Measurements from ENCODE around the gene PLSCR5. TPM values are rescaled to one million over a fixed set of nuclear protein-coding genes. Genes with fewer than 3 reads are reported as not detected.

The PLSCR5 gene
- total and polyA plus RNA-seq, 2 donors (not counting 1 experiment from before 2014, with no cell fraction given): not detected

GRCh38 chr3:146646261-146646660 is 41.1 kb upstream of the PLSCR5 start:
- no peak for TF ChIP-seq EZH2 (IDR thresholded peaks at IDR 0.05; ENCODE audit: low read length, missing control alignments)
- TF ChIP-seq, protein P1, sequence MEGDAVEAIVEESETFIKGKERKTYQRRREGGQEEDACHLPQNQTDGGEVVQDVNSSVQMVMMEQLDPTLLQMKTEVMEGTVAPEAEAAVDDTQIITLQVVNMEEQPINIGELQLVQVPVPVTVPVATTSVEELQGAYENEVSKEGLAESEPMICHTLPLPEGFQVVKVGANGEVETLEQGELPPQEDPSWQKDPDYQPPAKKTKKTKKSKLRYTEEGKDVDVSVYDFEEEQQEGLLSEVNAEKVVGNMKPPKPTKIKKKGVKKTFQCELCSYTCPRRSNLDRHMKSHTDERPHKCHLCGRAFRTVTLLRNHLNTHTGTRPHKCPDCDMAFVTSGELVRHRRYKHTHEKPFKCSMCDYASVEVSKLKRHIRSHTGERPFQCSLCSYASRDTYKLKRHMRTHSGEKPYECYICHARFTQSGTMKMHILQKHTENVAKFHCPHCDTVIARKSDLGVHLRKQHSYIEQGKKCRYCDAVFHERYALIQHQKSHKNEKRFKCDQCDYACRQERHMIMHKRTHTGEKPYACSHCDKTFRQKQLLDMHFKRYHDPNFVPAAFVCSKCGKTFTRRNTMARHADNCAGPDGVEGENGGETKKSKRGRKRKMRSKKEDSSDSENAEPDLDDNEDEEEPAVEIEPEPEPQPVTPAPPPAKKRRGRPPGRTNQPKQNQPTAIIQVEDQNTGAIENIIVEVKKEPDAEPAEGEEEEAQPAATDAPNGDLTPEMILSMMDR (conservative IDR thresholded peaks at IDR 0.05 in 1 of 2, IDR thresholded peaks at IDR 0.05 in 1 of 2; ENCODE audit: low read depth in 1 of 2, low read length in 2 of 2): no peak
- no peaks in the 10 kb centered on the region for H4K20me1 ChIP-seq (ENCODE audit: control insufficient read depth, extremely low read depth, insufficient read depth, low read length)
- peak in 1 of 2 donors; percentile 40 for DNase-seq (ENCODE audit: low read depth in 2 of 2)
- H3K27ac ChIP-seq (ENCODE audit: insufficient read depth, low read length): no peak overlapping the region
- H3K9me3 ChIP-seq (ENCODE audit: control insufficient read depth, insufficient read depth, low read depth, low read length): no peaks in the 10 kb centered on the region
- no peak overlapping the region for H3K9ac ChIP-seq (ENCODE audit: insufficient read depth, low read length)
- no peak overlapping the region for H3K4me2 ChIP-seq (ENCODE audit: extremely low read depth, insufficient read depth, low read length)
- H3K79me2 ChIP-seq (ENCODE audit: control insufficient read depth, insufficient read depth, low read length): no peaks in the 10 kb centered on the region
- H3K27me3 ChIP-seq (ENCODE audit: control insufficient read depth, insufficient read depth, low read length): no peaks in the 10 kb centered on the region
- no peak overlapping the region for H3K4me3 ChIP-seq (replicated peaks in 1 of 4; ENCODE audit: control extremely low read depth in 1 of 4, insufficient read depth in 1 of 4, low read depth in 3 of 4, low read length in 4 of 4)
- no peak overlapping the region for H2AFZ ChIP-seq (ENCODE audit: low read length)
- H3K4me1 ChIP-seq (ENCODE audit: control insufficient read depth, extremely low read depth, insufficient read depth, low read length): no peaks in the 10 kb centered on the region
- H3K36me3 ChIP-seq (ENCODE audit: control insufficient read depth, insufficient read depth, low read length): no peaks in the 10 kb centered on the region

GRCh38 chr3:146640955-146641867 is 36.1 kb upstream of the PLSCR5 start:
- H4K20me1 ChIP-seq (ENCODE audit: control insufficient read depth, extremely low read depth, insufficient read depth, low read length): no peaks in the 10 kb centered on the region
- TF ChIP-seq, protein P1 (conservative IDR thresholded peaks at IDR 0.05 in 1 of 2, IDR thresholded peaks at IDR 0.05 in 1 of 2; ENCODE audit: low read depth in 1 of 2, low read length in 2 of 2): peak; percentile 46 to 63
- no peak for TF ChIP-seq EZH2 (IDR thresholded peaks at IDR 0.05; ENCODE audit: low read length, missing control alignments)
- H3K9ac ChIP-seq (ENCODE audit: insufficient read depth, low read length): no peak overlapping the region
- H3K36me3 ChIP-seq (ENCODE audit: control insufficient read depth, insufficient read depth, low read length): no peaks in the 10 kb centered on the region
- H3K4me2 ChIP-seq (ENCODE audit: extremely low read depth, insufficient read depth, low read length): no peak overlapping the region
- H3K9me3 ChIP-seq (ENCODE audit: control insufficient read depth, insufficient read depth, low read depth, low read length): no peaks in the 10 kb centered on the region
- H2AFZ ChIP-seq (ENCODE audit: low read length): no peak overlapping the region
- no peaks in the 10 kb centered on the region for H3K4me1 ChIP-seq (ENCODE audit: control insufficient read depth, extremely low read depth, insufficient read depth, low read length)
- DNase-seq (ENCODE audit: low read depth in 2 of 2): peak; percentile 20 to 66
- no peaks in the 10 kb centered on the region for H3K27me3 ChIP-seq (ENCODE audit: control insufficient read depth, insufficient read depth, low read length)
- no peak overlapping the region for H3K4me3 ChIP-seq (replicated peaks in 1 of 4; ENCODE audit: control extremely low read depth in 1 of 4, insufficient read depth in 1 of 4, low read depth in 3 of 4, low read length in 4 of 4)
- H3K79me2 ChIP-seq (ENCODE audit: control insufficient read depth, insufficient read depth, low read length): no peaks in the 10 kb centered on the region
- no peak overlapping the region for H3K27ac ChIP-seq (ENCODE audit: insufficient read depth, low read length)

GRCh38 chr3:146640361-146640760 is 35.2 kb upstream of the PLSCR5 start:
- H3K79me2 ChIP-seq (ENCODE audit: control insufficient read depth, insufficient read depth, low read length): no peaks in the 10 kb centered on the region
- H3K27me3 ChIP-seq (ENCODE audit: control insufficient read depth, insufficient read depth, low read length): no peaks in the 10 kb centered on the region
- no peak overlapping the region for H2AFZ ChIP-seq (ENCODE audit: low read length)
- H3K9me3 ChIP-seq (ENCODE audit: control insufficient read depth, insufficient read depth, low read depth, low read length): no peaks in the 10 kb centered on the region
- no peaks in the 10 kb centered on the region for H3K36me3 ChIP-seq (ENCODE audit: control insufficient read depth, insufficient read depth, low read length)
- TF ChIP-seq, protein P1 (conservative IDR thresholded peaks at IDR 0.05 in 1 of 2, IDR thresholded peaks at IDR 0.05 in 1 of 2; ENCODE audit: low read depth in 1 of 2, low read length in 2 of 2): no peak
- TF ChIP-seq EZH2 (IDR thresholded peaks at IDR 0.05; ENCODE audit: low read length, missing control alignments): no peak
- no peak overlapping the region for H3K9ac ChIP-seq (ENCODE audit: insufficient read depth, low read length)
- no peak for DNase-seq (ENCODE audit: low read depth in 2 of 2)
- H3K4me2 ChIP-seq (ENCODE audit: extremely low read depth, insufficient read depth, low read length): no peak overlapping the region
- H3K4me3 ChIP-seq (replicated peaks in 1 of 4; ENCODE audit: control extremely low read depth in 1 of 4, insufficient read depth in 1 of 4, low read depth in 3 of 4, low read length in 4 of 4): no peak overlapping the region
- H4K20me1 ChIP-seq (ENCODE audit: control insufficient read depth, extremely low read depth, insufficient read depth, low read length): no peaks in the 10 kb centered on the region
- H3K4me1 ChIP-seq (ENCODE audit: control insufficient read depth, extremely low read depth, insufficient read depth, low read length): no peaks in the 10 kb centered on the region
- no peak overlapping the region for H3K27ac ChIP-seq (ENCODE audit: insufficient read depth, low read length)

Data from fibroblast of lung (primary cell).